ENCODE results near the gene TOMM40.
A peak's percentile ranks its signal among the peaks of the same experiment; 100 is the strongest.

The TOMM40 gene

DNA sequence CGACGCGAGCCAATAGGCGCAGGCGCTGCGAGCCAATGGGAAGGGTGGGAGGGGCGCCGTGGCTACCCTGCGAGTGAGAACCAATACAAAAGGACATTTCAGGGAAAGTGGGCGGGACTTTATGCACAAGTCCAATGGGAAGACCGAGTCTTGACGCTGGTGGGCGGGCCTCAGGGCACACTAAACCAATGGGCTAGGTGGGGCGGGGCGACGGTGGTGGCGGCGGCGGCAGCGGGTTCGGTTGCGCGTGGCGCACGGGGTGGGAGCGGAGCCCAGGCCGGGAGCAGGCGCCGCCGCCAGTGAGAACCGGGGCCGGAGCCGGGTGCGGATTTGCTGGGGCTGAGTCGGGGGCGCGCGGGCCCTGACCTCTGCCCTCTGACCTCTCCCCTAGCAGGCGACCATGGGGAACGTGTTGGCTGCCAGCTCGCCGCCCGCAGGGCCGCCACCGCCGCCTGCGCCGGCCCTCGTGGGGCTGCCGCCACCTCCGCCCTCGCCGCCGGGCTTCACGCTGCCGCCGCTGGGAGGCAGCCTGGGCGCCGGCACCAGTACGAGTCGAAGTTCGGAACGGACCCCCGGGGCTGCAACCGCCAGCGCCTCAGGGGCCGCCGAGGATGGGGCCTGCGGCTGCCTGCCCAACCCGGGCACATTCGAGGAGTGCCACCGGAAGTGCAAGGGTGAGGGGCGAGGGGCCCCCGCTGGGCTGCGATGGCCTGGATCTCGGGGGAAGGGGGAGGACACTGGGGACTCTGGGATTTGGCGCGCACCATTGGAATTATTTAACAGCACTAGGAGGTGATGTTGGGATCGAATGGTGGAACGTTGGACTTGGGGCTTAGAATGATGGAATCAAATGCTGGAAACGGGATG is at the start of gene TOMM40:
TOMM40 (plus strand) TSS at position 239 of the 867 bp plus-strand sequence; CDS start at position 401, 162 bp downstream.
- peak within 1 kb of the TSS; percentile 99 for H3K4me3 ChIP-seq (ENCODE audit: low read length)
- H3K9ac ChIP-seq (ENCODE audit: low read depth, low read length): peak within 1 kb of the TSS; percentile 96
- H3K9me3 ChIP-seq (ENCODE audit: insufficient read depth, low read depth, low read length): no peaks in the 10 kb centered on the region
- H3K36me3 ChIP-seq (ENCODE audit: insufficient read depth, low read depth, low read length): peaks cover 63% of the 10 kb centered on the region
- H3K27ac ChIP-seq (ENCODE audit: low read length): peak within 1 kb of the TSS; percentile 45
- H3K4me1 ChIP-seq (ENCODE audit: insufficient read depth, low read length): no peaks in the 10 kb centered on the region
- no peaks in the 10 kb centered on the region for H3K27me3 ChIP-seq (ENCODE audit: insufficient read depth, low read length)

DNA sequence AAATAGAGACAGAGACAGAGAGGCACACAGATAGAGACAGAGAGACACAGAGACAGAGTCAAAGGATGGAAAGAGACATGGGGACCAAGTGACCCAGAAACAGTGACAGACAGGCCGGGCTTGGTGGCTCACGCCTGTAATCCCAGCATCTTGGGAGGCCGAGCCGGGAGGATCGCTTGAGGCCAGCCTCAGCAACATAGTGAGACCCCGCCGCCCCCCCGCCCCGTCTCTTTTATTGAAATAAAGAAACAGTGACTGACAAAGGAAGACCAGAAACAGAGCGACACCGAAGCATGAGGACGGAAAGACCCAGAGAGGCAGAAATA is 45.8 kb upstream of the TOMM40 start:
- peak overlapping the region; percentile 76 for H3K4me3 ChIP-seq (ENCODE audit: low read length)
- H3K9me3 ChIP-seq (ENCODE audit: insufficient read depth, low read depth, low read length): no peaks in the 10 kb centered on the region
- H3K27me3 ChIP-seq (ENCODE audit: insufficient read depth, low read length): peaks cover 4% of the 10 kb centered on the region
- peak overlapping the region; percentile 84; the same call in 1 of the 2 replicates for H3K9ac ChIP-seq (ENCODE audit: low read depth, low read length)
- H3K36me3 ChIP-seq (ENCODE audit: insufficient read depth, low read depth, low read length): peaks cover 6% of the 10 kb centered on the region; the same call in 1 of the 2 replicates
- H3K4me1 ChIP-seq (ENCODE audit: insufficient read depth, low read length): peaks cover 15% of the 10 kb centered on the region
- no peak overlapping the region for H3K27ac ChIP-seq (ENCODE audit: low read length)

DNA sequence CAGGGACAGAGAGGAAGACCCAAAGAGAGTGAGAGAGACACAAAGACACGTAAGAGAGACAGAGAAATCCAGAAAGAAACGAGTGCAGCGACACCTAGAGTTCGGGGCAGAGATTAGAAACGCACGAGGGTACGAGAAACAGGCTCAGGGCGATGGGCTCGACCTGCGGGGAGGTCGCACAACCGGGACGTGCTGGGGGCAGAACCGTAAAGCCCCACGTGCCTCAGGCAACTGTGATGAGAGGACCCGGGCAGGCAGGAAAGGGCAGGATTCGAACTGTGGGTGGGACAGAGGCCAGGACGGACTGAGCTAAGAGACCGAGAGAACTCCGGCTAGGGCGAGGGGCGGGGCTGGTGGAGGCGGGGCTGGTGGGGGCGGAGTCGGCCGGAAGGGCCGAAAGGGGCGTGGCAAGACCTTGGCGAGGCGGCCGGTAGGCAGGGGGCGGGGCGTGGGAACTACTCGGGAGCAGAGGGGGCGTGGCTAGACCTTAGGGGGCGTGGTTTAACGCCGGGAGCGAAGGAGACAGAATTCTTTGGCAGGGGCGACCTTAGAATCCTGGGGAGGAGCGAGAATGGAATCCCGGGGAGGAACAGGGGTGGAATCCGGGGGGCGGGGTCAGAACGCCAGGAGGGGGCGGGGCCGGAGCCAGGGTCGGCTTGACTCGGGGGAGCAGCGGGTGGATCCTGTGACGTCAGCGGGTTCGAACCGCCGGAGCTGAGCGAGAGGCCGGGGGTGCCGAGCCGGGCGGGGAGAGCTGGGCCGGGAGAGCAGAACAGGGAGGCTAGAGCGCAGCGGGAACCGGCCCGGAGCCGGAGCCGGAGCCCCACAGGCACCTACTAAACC is 45.2 kb upstream of the TOMM40 start, which contains the start of gene NECTIN2:
NECTIN2 (plus strand) TSS at position 686 of the 843 bp plus-strand sequence. CDS start 229 bp downstream, outside the sequence.
- H3K27ac ChIP-seq (ENCODE audit: low read length): peak within 1 kb of the TSS; percentile 86

DNA sequence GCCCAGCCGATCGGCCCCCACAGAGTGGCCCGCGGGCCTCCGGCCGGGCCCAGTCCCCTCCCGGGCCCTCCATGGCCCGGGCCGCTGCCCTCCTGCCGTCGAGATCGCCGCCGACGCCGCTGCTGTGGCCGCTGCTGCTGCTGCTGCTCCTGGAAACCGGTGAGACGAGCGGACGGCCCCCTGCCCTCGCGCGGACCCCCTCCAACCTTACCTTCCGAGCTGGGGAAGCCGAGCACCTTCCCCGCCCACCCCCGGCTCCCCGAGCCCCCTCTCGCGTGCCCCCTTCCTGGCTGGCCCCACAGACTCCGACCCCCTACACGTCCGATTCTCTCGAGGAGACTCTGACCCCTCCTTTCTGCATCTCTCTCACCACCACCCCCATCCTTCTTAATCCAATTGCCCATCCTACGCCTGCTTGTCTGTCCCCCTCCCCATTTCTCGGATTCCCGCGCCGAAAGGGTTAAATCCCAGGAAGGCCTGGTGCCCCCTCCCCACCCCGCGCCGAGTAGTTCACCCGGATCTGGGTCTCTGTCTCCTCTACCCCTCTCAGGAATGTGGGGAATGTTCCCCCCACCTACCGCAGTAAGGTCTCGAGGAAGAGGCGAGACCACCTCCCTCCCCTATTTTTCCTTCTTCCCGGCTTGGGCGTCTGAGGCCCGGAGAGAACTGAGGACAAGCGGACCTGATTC is 44.5 kb upstream of the TOMM40 start:
- peaks cover 20% of the 10 kb centered on the region for H3K4me1 ChIP-seq (ENCODE audit: insufficient read depth, low read length)
- peak overlapping the region; percentile 93 for H3K9ac ChIP-seq (ENCODE audit: low read depth, low read length)
- peak overlapping the region; percentile 86 for H3K27ac ChIP-seq (ENCODE audit: low read length)

More for the DNA sequence above, 45.2 kb upstream of the TOMM40 start, which contains the start of gene NECTIN2:
- H3K36me3 ChIP-seq (ENCODE audit: insufficient read depth, low read depth, low read length): peaks cover 10% of the 10 kb centered on the region; the same call in 1 of the 2 replicates
- H3K4me3 ChIP-seq (ENCODE audit: low read length): peak within 1 kb of the TSS; percentile 76
- peak within 1 kb of the TSS; percentile 93 for H3K9ac ChIP-seq (ENCODE audit: low read depth, low read length)
- no peaks in the 10 kb centered on the region for H3K9me3 ChIP-seq (ENCODE audit: insufficient read depth, low read depth, low read length)
- H3K27me3 ChIP-seq (ENCODE audit: insufficient read depth, low read length): peaks cover 4% of the 10 kb centered on the region
- H3K4me1 ChIP-seq (ENCODE audit: insufficient read depth, low read length): peaks cover 20% of the 10 kb centered on the region

DNA sequence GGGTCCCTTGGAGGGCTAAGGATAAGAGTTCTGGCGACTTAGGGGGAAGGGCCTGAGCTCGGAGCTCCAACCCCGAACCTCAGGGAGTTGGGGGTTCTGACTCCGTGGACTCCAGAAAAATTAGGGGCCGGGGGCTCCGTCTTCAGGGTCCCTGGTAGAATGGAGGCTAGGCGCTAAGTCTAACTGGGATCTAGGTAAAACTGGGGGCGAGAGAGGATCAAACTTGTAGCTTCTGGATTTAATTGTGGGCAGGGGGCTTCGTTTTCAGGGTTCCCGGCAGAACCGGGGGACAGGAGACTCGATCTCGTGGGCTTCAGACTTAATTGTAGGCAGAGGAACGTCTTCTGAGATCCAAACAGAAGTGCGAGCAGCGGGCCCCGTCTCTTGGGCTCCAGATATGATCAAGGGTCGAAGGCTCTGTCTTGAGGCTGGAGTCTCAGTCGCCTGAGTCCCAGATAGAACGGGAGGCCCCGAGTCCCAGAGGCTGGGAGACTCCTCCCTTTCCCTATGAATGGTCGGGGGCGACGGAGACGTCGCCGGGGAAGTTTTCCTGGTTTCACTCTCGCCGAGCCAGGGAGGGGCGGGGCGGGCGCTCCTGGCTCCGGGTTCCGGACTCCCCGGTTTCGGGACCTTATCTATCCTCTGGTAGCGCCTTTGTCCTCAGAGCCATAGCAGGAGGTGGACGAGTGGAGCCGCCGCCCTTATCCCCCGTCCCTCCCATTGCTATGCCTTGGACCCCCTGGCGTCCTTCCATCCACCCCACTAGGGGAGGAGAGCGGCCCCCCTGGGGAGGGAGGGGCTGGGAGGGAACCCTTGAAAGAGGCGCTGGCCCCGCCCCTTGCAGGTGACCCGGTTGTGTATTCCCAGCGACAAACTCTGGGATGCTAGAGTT is 43.7 kb upstream of the TOMM40 start:
- peaks cover 10% of the 10 kb centered on the region; the same call in 1 of the 2 replicates for H3K36me3 ChIP-seq (ENCODE audit: insufficient read depth, low read depth, low read length)
- peaks cover 20% of the 10 kb centered on the region for H3K4me1 ChIP-seq (ENCODE audit: insufficient read depth, low read length)
- peak overlapping the region; percentile 86 for H3K27ac ChIP-seq (ENCODE audit: low read length)
- H3K4me3 ChIP-seq (ENCODE audit: low read length): peak overlapping the region; percentile 76
- peak overlapping the region; percentile 93 for H3K9ac ChIP-seq (ENCODE audit: low read depth, low read length)
- no peaks in the 10 kb centered on the region for H3K9me3 ChIP-seq (ENCODE audit: insufficient read depth, low read depth, low read length)
- peaks cover 4% of the 10 kb centered on the region for H3K27me3 ChIP-seq (ENCODE audit: insufficient read depth, low read length)

More for the DNA sequence above, 44.5 kb upstream of the TOMM40 start:
- Histone ChIP-seq H3K27me3 (ENCODE audit: insufficient read depth, low read length) (peaks cover 4% of the 10 kb centered on the region), H3K36me3 (ENCODE audit: insufficient read depth, low read depth, low read length) (peaks cover 10% of the 10 kb centered on the region; the same call in 1 of the 2 replicates), H3K4me3 (ENCODE audit: low read length) (peak overlapping the region; percentile 76), H3K9me3 (ENCODE audit: insufficient read depth, low read depth, low read length) (no peaks in the 10 kb centered on the region)

DNA sequence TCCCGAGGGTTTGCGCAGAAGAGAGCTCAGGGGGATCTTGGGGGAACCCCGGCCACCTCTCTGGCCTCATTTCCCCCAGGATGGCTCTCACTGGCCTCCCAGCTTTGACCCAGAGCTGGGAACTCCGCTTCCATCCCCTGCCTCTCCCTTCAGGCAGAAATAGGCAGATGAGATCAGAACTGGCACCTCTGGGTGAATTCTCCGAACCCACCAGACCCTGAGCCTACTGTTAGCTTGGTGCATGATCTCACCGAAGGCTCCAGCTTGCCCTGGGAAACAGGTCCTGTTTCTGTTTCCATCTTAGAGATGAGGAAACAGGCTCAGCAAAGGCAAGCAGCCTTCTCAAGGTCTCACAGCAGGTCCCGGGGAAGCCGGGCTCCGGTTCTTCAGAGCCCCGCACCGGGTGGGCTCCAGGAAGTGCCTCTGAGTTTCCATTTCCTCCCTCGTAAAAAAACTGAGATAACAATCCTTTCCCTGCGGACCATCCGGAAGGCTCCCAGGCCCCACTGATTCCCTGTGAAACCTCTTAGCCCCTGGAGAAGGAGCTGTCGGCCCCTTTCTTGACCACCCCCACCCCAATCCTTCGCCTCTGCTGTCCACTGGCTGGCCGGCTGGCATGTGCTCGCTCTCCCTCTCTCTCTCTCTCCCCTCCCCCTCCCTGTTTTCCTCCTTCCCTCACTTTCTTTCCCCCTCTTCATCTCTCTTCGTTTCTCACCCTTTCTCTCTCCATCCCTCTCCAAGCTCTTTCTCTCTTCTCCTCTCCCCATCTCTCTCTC is 42.8 kb upstream of the TOMM40 start:
- peaks cover 4% of the 10 kb centered on the region for H3K27me3 ChIP-seq (ENCODE audit: insufficient read depth, low read length)
- H3K4me3 ChIP-seq (ENCODE audit: low read length): peak overlapping the region; percentile 76
- H3K9me3 ChIP-seq (ENCODE audit: insufficient read depth, low read depth, low read length): no peaks in the 10 kb centered on the region
- H3K27ac ChIP-seq (ENCODE audit: low read length): peak overlapping the region; percentile 53
- peaks cover 20% of the 10 kb centered on the region for H3K4me1 ChIP-seq (ENCODE audit: insufficient read depth, low read length)
- peaks cover 10% of the 10 kb centered on the region; the same call in 1 of the 2 replicates for H3K36me3 ChIP-seq (ENCODE audit: insufficient read depth, low read depth, low read length)
- peak overlapping the region; percentile 93 for H3K9ac ChIP-seq (ENCODE audit: low read depth, low read length)

DNA sequence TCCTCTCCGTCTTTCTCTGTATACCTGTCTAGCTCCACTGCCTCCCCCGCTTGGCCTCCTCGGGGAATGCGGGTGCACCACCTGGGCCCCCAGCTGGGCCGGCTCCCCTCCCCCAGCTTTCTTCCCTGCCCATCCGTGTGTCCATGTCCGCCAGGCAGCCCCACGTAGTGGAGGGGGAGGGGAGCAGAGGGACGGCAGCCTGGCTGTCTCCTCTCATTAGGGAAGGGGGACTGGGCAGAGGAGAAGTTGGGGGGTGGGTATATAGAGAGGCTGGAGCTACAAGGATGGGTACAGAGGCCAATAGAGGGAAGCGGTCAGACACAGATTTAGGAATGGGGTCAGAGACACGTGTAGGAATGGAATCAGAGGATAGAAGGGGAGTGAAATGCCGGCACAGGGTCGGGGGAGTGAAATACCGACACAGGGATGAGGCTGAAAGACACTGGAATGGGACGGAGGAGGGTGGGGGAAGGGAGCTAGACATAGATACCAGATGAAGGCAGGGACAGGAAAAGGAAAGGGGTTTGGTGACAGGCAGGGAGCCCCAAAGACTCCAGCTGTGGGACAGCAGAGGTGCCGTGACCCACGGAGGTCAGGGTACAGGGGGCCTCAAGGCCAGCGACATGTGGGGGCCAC is 42.1 kb upstream of the TOMM40 start:
- H3K27me3 ChIP-seq (ENCODE audit: insufficient read depth, low read length): peaks cover 4% of the 10 kb centered on the region
- no peaks in the 10 kb centered on the region for H3K9me3 ChIP-seq (ENCODE audit: insufficient read depth, low read depth, low read length)
- H3K9ac ChIP-seq (ENCODE audit: low read depth, low read length): peak overlapping the region; percentile 93; the same call in 1 of the 2 replicates
- peaks cover 20% of the 10 kb centered on the region for H3K4me1 ChIP-seq (ENCODE audit: insufficient read depth, low read length)
- peak overlapping the region; percentile 76 for H3K4me3 ChIP-seq (ENCODE audit: low read length)
- H3K27ac ChIP-seq (ENCODE audit: low read length): peak overlapping the region; percentile 53
- H3K36me3 ChIP-seq (ENCODE audit: insufficient read depth, low read depth, low read length): peaks cover 10% of the 10 kb centered on the region; the same call in 1 of the 2 replicates

DNA sequence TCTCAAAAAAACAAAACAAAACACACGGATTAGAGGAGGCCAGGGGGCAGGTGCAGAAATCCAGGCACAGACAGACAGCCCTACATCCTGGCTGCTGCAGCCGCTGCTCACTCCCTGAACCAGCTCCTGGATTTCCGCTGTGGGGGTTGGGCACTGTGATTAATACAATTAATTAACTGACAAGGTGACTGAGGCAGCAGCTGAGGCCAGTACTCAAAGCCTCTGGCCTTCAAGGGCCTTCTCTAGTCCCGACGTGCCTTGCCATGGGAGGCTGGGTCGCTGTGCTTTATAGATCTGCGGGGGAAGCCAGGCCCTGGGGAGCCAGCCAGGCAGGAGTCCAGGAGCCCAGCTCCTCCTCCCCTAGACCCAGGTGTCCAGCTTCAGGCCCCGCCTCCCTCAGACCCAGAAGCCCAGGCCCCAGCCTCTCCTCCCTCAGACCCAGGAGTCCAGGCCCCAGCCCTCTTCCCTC is 40.4 kb upstream of the TOMM40 start:
- Histone ChIP-seq H3K4me1 (ENCODE audit: insufficient read depth, low read length) (peaks cover 17% of the 10 kb centered on the region), H3K9ac (ENCODE audit: low read depth, low read length) (peak overlapping the region; percentile 93; the same call in 1 of the 2 replicates)

DNA sequence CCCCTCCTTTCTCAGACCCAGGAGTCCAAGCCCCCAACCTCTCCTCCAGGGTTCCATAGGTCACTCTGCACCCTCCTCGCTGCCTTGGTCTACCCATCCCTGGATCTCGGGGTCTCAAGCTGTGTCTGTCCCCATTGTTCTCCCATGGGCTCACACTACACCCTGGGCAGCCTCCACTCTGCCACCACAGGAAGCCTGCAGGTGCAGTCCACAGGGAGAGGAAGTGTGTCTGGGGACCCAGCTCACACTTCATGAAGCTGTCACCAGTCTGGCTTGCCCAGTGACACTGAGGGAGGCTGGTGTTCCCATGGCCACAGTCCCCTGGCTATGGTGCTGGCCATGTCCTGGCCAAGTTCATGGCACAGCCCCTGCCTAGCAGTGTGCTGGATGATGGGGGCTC is 39.6 kb upstream of the TOMM40 start:
- H3K9me3 ChIP-seq (ENCODE audit: insufficient read depth, low read depth, low read length): no peaks in the 10 kb centered on the region
- H3K4me3 ChIP-seq (ENCODE audit: low read length): no peak overlapping the region
- no peak overlapping the region for H3K27ac ChIP-seq (ENCODE audit: low read length)
- no peak overlapping the region for H3K9ac ChIP-seq (ENCODE audit: low read depth, low read length)
- H3K4me1 ChIP-seq (ENCODE audit: insufficient read depth, low read length): peaks cover 17% of the 10 kb centered on the region
- no peaks in the 10 kb centered on the region for H3K27me3 ChIP-seq (ENCODE audit: insufficient read depth, low read length)
- peaks cover 17% of the 10 kb centered on the region for H3K36me3 ChIP-seq (ENCODE audit: insufficient read depth, low read depth, low read length)

More for the DNA sequence above, 40.4 kb upstream of the TOMM40 start:
- H3K27me3 ChIP-seq (ENCODE audit: insufficient read depth, low read length): no peaks in the 10 kb centered on the region
- H3K9me3 ChIP-seq (ENCODE audit: insufficient read depth, low read depth, low read length): no peaks in the 10 kb centered on the region
- H3K36me3 ChIP-seq (ENCODE audit: insufficient read depth, low read depth, low read length): peaks cover 15% of the 10 kb centered on the region
- H3K4me3 ChIP-seq (ENCODE audit: low read length): no peak overlapping the region; the same call in 1 of the 2 replicates
- no peak overlapping the region for H3K27ac ChIP-seq (ENCODE audit: low read length)
